HL-60 (cell line): Measurements from ENCODE around the gene KIAA0232.

Source experiments
- DNase-seq, 2 experiments: peaks; one replicate each; pipeline ENCODE4 v3.0.0-alpha.2; 2010 to 2020; ENCODE audit warnings: low read depth in 1 of 2, low spot score in 1 of 2
- H3K27ac ChIP-seq: fragments of 250-450 bp; sonication (Bioruptor Pico); replicated peaks from 2 replicates; pipeline ENCODE4 v1.5.1; 2020; ENCODE audit warnings: mild to moderate bottlenecking, moderate library complexity
- H3K27me3 ChIP-seq: fragments of 250-450 bp; sonication (Bioruptor Pico); 2 replicates; pipeline ENCODE4 v1.5.1; 2021; ENCODE audit warnings: mild to moderate bottlenecking, moderate library complexity; ENCODE audit not compliant: insufficient read depth, poor library complexity, severe bottlenecking
- H3K4me3 ChIP-seq: replicated peaks from 2 replicates; pipeline ENCODE4 v1.5.1; 2011; ENCODE audit warnings: mild to moderate bottlenecking, control low read depth, low read length; ENCODE audit not compliant: insufficient read depth
- GABPA ChIP-seq: IDR thresholded peaks from 2 replicates; pipeline ENCODE4 v1.6.1; 2012; ENCODE audit warnings: low read depth
- POLR2AphosphoS5 ChIP-seq: IDR thresholded peaks from 2 replicates; pipeline ENCODE4 v1.6.1; 2012; ENCODE audit warnings: low read depth
- SPI1 ChIP-seq: IDR thresholded peaks from 2 replicates; pipeline ENCODE4 v1.6.1; 2012; ENCODE audit warnings: low read depth, mild to moderate bottlenecking, borderline replicate concordance
- TF ChIP-seq, protein P1 (sequence below): IDR thresholded peaks from one replicate; pipeline ENCODE4 v1.5.1; 2011; ENCODE audit warnings: low read length, control low read depth, inconsistent platforms; ENCODE audit not compliant: insufficient read depth
- TF ChIP-seq, protein P2 (sequence below): IDR thresholded peaks from 2 replicates; pipeline ENCODE4 v1.6.1; 2012; ENCODE audit warnings: low read depth; ENCODE audit not compliant: insufficient replicate concordance

The KIAA0232 gene

DNA sequence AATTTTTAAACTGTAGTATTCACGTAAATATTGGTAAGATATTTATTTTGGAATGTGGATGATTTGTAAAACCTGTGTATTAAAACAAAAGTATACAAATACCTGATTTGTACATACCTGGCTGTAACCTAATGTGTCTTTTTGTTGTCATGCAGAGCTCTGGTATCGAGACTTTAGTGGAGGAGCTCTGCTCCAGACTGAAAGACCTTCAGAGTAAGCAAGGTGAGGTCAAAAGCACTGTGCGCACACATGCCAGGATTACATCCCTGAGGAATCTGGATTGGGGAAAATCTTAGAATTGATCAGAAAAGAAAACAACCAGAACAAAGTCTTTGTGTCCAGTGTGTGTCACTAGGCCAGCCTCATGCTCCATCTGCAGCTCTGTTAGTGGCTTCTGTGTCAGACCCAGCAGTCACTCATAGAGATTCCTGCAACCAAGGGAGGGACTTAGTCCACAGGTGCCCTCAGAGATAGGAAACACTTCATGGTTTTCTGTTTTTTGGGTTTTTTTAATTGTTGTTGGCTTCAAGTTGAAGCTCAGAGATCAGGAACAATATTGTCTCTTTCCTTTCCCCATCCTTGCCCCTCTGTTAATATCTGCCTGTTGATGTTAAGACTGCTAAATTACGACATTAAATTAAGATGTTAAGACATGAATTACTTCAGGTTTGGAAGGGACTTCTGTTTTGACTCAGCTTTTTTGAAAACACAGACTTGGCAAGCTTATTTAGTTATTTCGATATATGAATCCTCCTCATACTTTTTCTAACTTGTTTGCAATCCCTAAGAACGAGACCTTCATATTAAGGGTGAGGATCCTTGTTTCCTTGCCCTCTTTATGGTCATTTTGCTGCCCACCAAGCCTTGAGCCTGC lies 74.7 kb downstream of the KIAA0232 start:
- no peak overlapping the region for H3K4me3 ChIP-seq
- TF ChIP-seq SPI1 (no peak), POLR2AphosphoS5 (no peak), GABPA (no peak)
- TF ChIP-seq, protein P1, sequence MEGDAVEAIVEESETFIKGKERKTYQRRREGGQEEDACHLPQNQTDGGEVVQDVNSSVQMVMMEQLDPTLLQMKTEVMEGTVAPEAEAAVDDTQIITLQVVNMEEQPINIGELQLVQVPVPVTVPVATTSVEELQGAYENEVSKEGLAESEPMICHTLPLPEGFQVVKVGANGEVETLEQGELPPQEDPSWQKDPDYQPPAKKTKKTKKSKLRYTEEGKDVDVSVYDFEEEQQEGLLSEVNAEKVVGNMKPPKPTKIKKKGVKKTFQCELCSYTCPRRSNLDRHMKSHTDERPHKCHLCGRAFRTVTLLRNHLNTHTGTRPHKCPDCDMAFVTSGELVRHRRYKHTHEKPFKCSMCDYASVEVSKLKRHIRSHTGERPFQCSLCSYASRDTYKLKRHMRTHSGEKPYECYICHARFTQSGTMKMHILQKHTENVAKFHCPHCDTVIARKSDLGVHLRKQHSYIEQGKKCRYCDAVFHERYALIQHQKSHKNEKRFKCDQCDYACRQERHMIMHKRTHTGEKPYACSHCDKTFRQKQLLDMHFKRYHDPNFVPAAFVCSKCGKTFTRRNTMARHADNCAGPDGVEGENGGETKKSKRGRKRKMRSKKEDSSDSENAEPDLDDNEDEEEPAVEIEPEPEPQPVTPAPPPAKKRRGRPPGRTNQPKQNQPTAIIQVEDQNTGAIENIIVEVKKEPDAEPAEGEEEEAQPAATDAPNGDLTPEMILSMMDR: no peak
- TF ChIP-seq, protein P2, sequence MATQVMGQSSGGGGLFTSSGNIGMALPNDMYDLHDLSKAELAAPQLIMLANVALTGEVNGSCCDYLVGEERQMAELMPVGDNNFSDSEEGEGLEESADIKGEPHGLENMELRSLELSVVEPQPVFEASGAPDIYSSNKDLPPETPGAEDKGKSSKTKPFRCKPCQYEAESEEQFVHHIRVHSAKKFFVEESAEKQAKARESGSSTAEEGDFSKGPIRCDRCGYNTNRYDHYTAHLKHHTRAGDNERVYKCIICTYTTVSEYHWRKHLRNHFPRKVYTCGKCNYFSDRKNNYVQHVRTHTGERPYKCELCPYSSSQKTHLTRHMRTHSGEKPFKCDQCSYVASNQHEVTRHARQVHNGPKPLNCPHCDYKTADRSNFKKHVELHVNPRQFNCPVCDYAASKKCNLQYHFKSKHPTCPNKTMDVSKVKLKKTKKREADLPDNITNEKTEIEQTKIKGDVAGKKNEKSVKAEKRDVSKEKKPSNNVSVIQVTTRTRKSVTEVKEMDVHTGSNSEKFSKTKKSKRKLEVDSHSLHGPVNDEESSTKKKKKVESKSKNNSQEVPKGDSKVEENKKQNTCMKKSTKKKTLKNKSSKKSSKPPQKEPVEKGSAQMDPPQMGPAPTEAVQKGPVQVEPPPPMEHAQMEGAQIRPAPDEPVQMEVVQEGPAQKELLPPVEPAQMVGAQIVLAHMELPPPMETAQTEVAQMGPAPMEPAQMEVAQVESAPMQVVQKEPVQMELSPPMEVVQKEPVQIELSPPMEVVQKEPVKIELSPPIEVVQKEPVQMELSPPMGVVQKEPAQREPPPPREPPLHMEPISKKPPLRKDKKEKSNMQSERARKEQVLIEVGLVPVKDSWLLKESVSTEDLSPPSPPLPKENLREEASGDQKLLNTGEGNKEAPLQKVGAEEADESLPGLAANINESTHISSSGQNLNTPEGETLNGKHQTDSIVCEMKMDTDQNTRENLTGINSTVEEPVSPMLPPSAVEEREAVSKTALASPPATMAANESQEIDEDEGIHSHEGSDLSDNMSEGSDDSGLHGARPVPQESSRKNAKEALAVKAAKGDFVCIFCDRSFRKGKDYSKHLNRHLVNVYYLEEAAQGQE: no peak
- H3K27ac ChIP-seq: no peak overlapping the region
- no peak for DNase-seq
- no peaks in the 10 kb centered on the region for H3K27me3 ChIP-seq

DNA sequence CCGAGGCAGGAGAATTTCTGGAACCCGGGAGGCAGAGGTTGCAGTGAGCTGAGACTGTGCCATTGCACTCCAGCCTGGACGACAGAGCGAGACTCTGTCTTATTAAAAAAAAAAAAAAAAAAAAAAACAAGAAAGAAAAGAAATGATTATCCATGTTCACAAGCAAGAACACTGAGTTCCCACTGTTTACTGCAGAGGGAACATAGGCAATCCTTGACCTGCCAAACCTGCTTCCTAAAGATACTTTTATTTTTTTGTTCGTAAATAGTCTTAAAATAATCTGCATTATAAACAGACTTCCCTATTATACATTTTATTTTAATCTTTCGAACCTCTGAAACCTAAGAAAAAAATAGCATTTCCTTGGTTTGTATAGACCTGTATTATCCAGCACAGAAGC lies 76.5 kb downstream of the KIAA0232 start:
- Histone ChIP-seq H3K27me3 (no peaks in the 10 kb centered on the region), H3K27ac (no peak overlapping the region), H3K4me3 (no peak overlapping the region)
- TF ChIP-seq POLR2AphosphoS5 (no peak), GABPA (no peak), SPI1 (no peak)
- TF ChIP-seq, protein P2: no peak
- TF ChIP-seq, protein P1: no peak
- no peak for DNase-seq

DNA sequence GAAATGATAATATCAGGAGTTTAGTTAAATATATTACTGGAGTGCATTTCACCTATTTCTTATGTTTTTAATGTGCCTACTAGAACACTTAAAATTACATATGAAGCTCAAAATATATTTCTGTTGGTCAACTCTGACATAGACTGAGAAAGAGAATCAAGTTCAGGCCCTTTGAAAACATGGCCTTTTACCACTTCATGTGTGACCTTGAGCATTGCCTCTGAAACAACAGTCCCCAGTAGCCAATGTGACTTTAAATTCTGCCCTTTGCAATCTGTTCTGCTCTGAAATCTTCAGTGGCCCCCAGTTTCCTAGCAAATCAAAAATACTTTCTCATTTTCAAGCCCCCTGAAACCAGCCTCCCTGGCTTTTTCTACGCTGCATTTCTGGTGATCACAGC lies 77.0 kb downstream of the KIAA0232 start:
- TF ChIP-seq, protein P2: no peak
- TF ChIP-seq, protein P1: no peak
- TF ChIP-seq SPI1 (no peak), GABPA (no peak), POLR2AphosphoS5 (no peak)
- H3K4me3 ChIP-seq: no peak overlapping the region
- no peak for DNase-seq
- no peaks in the 10 kb centered on the region for H3K27me3 ChIP-seq
- no peak overlapping the region for H3K27ac ChIP-seq
